ACC112 (cell line): ENCODE data around the gene LCNL1.

Source experiments
- H2AFZ ChIP-seq: fragments of 200-600 bp; sonication (generic); one replicate; pipeline ENCODE4 v1.6.0; 2017; ENCODE audit warnings: antibody characterized with exemption, low read length; ENCODE audit not compliant: unreplicated experiment
- H3K27ac ChIP-seq: fragments of 200-600 bp; sonication (generic); 2 replicates; pipeline ENCODE4 v1.5.1; 2014; ENCODE audit warnings: low read depth, mild to moderate bottlenecking, antibody characterized with exemption, low read length, moderate library complexity
- H3K27me3 ChIP-seq: fragments of 200-600 bp; sonication (generic); 2 replicates; pipeline ENCODE4 v1.6.1; 2014; ENCODE audit warnings: mild to moderate bottlenecking, antibody characterized with exemption, low read length, moderate library complexity, mixed read lengths; ENCODE audit not compliant: insufficient read depth
- H3K36me3 ChIP-seq: fragments of 200-600 bp; sonication (generic); 2 replicates; pipeline ENCODE4 v1.6.1; 2016; ENCODE audit warnings: mild to moderate bottlenecking, antibody characterized with exemption, low read length, moderate library complexity, mixed read lengths; ENCODE audit not compliant: insufficient read depth
- H3K4me1 ChIP-seq: fragments of 200-600 bp; sonication (generic); one replicate; pipeline ENCODE4 v1.6.1; 2016; ENCODE audit warnings: low read length, mixed read lengths; ENCODE audit not compliant: insufficient read depth, unreplicated experiment, control insufficient read depth
- H3K4me3 ChIP-seq: fragments of 200-600 bp; sonication (generic); 2 replicates; pipeline ENCODE4 v1.5.1; 2014; ENCODE audit warnings: mild to moderate bottlenecking, low read depth, low read length
- H3K79me2 ChIP-seq: fragments of 200-600 bp; sonication (generic); one replicate; pipeline ENCODE4 v1.6.0; 2016; ENCODE audit warnings: low read length; ENCODE audit not compliant: control insufficient read depth, unreplicated experiment, insufficient read depth

Gene LCNL1

DNA sequence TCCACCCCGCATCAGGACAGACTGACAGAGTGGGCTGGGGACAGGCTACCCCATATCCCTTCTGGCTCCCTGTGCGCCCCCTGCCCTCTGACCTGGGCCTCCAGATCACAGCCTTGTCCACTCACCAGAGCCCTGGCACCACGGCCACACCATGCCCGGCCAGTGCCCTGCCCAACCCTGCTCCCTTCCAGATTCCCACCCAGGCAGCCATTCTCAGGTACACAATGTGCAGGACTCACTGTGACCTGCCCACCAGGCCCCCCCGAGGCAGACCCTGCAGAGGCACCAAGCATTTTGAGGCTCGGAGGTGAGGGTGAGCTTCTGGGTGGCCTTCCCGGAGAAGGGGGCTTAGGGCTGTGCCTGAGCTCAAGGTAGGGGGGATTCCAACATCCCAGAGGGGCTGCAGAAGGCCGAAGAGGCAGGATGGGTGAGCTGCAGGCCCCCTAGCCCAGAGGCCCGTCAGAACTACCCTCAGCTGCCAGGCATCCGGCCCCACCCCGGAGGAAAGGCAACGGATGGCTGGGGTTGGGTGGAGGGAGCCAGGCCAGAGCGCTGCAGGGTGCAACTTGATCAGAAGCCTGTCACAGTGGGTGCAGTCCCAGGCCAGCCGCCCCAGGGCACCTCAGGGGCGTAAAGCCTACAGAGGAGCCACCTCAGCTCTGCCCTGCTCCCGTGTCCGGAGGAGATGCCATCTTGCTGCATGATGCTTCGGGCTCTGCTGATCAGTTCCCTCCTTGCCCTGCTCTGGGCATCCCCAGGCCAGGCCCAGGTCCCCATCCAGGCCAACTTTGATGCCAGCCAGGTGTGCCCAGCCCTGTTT, at the start of gene LCNL1:
TSS of gene LCNL1 (plus strand) at position 762 of the 820 bp plus-strand sequence. CDS start 594 bp downstream, outside the sequence.
- Histone ChIP-seq H3K4me3 (no peak within 1 kb of the TSS), H3K79me2 (no peaks in the 10 kb centered on the region), H3K36me3 (no peaks in the 10 kb centered on the region), H3K27me3 (peaks cover 27% of the 10 kb centered on the region), H3K4me1 (no peaks in the 10 kb centered on the region), H3K27ac (no peak within 1 kb of the TSS), H2AFZ (no peak within 1 kb of the TSS)

DNA sequence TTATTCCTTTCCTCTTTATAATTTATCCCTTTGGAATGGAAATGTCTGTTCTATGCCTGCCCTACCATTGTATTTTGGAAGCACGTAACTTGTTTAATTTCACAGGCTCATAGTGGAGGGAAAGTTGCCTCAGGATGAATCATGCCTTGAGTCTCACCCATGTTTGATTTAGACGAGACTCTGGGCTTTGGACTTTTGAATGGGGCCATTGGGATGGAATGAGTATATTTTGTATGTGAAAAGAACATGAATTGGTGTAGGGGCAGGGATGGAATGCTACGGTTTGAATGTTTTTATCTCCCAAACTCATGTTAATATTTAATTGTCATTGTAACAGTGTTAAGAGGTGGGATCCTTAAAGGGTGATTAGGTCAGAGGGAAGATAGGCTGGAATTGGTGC, 48.5 kb upstream of the LCNL1 start:
- H3K27ac ChIP-seq = no peak overlapping the region
- H3K36me3 ChIP-seq = peaks cover 13% of the 10 kb centered on the region
- H3K4me1 ChIP-seq = peaks cover 5% of the 10 kb centered on the region
- H3K79me2 ChIP-seq = no peaks in the 10 kb centered on the region
- H3K4me3 ChIP-seq = no peak overlapping the region
- H3K27me3 ChIP-seq = no peaks in the 10 kb centered on the region
- no peak overlapping the region for H2AFZ ChIP-seq

DNA sequence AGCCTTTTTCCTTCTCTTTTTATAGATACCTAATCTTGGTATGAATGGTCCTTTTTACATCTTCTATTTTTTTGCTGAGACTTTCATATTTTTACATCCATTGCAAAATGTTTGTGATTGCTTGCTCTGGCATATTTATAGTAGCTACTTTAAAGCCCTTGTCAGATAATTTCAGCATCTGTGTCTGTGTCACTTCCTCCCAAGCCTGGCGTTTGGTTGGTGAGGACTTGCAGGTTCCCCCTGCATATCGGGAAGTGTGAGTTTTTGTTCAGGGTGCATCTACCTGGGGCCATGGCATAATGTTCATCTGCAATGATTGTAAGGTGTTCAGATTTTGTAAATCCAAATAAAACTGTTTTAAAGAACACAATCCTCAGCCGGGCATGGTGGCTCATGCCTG, 47.1 kb upstream of the LCNL1 start:
- H3K27ac ChIP-seq = no peak overlapping the region
- H3K4me1 ChIP-seq = peaks cover 5% of the 10 kb centered on the region
- H3K27me3 ChIP-seq = no peaks in the 10 kb centered on the region
- H3K79me2 ChIP-seq = peaks cover 6% of the 10 kb centered on the region
- no peak overlapping the region for H3K4me3 ChIP-seq
- H3K36me3 ChIP-seq = peaks cover 25% of the 10 kb centered on the region
- H2AFZ ChIP-seq = no peak overlapping the region

DNA sequence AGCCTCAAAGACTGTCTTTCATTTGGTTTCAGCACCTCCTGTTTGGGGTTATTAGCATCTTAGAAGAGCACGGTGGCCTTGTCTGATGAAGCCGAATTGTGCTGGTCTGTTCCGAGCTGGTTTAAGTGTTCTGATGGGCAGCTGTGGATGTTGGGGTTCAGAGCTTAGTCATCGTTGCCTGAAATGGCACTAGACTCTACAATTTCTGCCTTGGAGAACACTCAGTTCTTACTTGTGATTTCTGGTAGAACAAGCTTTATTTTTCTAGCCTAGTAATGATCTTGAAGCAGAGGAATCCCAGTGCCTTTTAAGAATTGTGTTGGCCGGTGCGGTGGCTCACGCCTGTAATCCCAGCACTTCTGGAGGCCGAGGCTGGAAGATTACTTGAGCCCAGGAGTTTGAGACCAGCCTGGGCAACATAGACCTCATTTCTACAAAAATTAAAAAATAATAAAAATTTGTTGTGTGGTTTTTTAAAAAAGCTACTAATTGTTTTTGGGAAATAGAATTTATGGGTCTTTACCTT, 46.1 kb upstream of the LCNL1 start:
- H3K27ac ChIP-seq = no peak overlapping the region
- no peak overlapping the region for H3K4me3 ChIP-seq
- peaks cover 3% of the 10 kb centered on the region for H3K4me1 ChIP-seq
- peaks cover 29% of the 10 kb centered on the region; the same call in 1 of the 2 replicates for H3K36me3 ChIP-seq
- no peak overlapping the region for H2AFZ ChIP-seq
- no peaks in the 10 kb centered on the region for H3K27me3 ChIP-seq
- H3K79me2 ChIP-seq = peaks cover 12% of the 10 kb centered on the region

DNA sequence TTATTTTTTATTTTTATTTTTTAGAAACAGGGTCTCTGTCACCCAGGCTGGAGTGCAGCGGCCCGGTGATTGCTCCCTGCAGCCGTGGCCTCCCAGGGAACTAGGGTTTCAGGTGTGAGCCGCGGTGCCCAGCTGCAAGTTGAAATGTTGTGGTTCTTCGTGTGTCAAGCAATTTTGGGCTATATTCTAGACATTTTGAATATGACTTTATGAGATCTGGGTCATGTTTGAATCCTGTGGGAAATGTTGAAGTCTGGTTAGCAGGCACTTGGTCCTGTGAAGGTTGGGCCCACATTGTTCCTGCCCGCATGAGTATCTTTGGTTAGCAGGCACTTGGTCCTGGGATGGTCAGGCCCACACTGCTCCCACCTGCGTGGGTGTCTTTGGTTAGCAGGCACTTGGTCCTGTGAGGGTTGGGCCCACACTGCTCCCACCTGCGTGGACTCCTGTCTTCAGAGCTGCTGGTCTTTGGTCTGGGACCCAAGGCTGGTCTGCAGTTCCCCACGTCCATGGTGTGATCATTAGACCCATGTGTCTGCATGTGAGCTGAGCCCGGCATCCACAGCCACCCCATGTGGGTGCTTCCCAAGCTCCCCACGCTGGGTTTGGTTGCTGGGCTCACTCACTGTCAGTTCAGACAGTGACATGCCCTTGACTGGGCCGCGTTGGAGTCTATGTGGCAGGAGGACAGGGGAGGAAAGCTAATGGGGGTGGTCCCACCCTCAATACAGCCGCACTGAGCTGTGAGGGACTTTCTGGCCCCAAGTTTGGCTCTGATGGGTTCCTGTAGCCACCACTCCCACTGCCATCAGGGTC, 45.4 kb upstream of the LCNL1 start:
- no peak overlapping the region for H3K27ac ChIP-seq

DNA sequence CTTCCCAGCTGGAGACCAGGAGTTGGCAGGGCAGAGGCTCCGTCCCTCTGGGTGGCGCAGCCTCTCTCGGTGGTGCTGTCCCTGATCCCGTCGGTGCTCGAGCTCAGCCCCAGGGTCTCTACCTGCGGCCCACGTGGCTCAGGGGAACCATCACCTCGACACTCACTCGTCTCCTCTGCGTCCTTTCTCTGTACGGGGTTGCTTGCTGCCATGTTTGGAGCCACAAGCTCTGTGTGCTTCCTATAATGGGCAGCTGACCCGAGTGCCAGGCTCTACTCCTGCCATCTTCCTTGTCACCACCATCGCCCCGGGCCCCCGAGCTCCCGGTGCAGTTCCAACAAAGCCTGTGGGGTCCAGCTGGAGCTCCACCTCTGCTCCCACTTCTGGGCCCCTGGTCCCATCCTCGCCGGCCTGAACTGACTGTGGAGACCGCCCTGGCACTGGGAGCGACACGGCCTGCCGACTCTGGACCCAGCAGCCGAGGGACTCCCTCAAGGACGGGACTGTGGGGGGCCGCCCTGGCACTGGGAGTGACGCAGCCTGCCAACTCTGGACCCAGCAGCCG, 43.3 kb upstream of the LCNL1 start:
- Histone ChIP-seq H3K4me1 (peaks cover 7% of the 10 kb centered on the region), H3K27me3 (no peaks in the 10 kb centered on the region), H3K27ac (no peak overlapping the region), H2AFZ (no peak overlapping the region), H3K36me3 (peaks cover 37% of the 10 kb centered on the region; the same call in 1 of the 2 replicates), H3K4me3 (no peak overlapping the region), H3K79me2 (peaks cover 33% of the 10 kb centered on the region)

More for the DNA sequence above, 45.4 kb upstream of the LCNL1 start:
- H3K36me3 ChIP-seq = peaks cover 36% of the 10 kb centered on the region; the same call in 1 of the 2 replicates
- no peak overlapping the region for H3K4me3 ChIP-seq
- no peaks in the 10 kb centered on the region for H3K4me1 ChIP-seq
- H3K27me3 ChIP-seq = no peaks in the 10 kb centered on the region
- peaks cover 16% of the 10 kb centered on the region for H3K79me2 ChIP-seq
- H2AFZ ChIP-seq = no peak overlapping the region

DNA sequence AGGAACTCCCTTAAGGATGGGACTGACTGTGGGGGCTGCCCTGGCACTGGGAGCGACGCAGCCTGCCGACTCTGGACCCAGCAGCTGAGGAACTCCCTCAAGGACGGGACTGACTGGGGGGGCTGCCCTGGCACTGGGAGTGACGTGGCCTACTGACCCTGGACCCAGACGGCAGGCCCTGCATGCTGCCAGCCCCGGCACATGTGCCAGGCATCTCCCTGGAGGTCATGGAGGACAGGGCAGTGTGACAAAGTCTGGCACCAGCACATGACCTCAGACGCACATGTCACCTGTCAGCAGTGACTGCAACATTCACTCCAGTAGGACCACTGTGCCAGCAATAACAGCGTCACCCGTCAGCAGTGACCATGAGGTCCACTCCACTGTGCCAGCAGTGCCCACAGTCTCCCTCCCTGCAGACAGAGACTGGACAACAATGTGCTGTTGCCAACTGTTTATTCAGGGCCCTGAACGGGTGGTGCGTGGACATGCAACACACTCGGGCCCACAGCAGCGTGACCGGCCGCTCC, 42.7 kb upstream of the LCNL1 start:
- Histone ChIP-seq H3K4me1 (peaks cover 7% of the 10 kb centered on the region), H3K36me3 (peaks cover 37% of the 10 kb centered on the region; the same call in 1 of the 2 replicates), H3K27me3 (no peaks in the 10 kb centered on the region), H2AFZ (no peak overlapping the region), H3K27ac (no peak overlapping the region), H3K4me3 (no peak overlapping the region), H3K79me2 (peaks cover 33% of the 10 kb centered on the region)

DNA sequence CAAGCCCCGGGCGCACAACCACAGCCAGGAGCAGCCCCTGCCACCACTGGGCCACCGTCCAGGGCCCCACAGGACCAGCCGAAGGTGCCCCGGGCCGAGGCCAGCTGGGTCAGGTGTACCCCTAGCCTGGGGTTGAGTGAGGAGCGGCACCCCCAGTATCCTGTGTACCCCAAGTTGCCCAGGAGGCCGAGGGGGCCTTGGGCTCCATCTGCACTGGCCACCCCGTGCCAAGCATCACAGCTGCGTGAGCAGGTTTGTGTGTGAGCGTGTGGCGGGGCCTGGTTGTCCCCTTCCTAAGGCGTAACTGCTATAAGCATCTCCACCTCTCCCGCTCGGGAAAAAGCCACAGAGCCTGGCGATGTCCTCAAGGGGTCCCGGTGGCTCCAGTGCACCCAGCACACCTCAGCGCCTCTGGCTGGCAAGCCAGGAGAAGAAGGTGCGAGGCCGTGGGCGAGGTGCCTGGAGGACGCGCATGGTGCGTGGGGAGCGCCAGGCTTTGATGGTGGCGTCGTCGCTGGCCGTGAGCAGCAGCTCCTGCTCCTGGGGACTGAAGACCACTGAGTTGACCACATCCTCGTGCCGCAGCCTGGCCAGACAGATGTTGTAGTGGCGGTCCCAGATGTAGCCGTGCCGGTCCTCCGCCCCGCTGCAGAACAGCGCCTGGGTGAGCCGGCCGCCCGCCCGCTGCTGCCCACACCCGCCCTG, 42.1 kb upstream of the LCNL1 start:
- Histone ChIP-seq H3K4me1 (peaks cover 7% of the 10 kb centered on the region), H2AFZ (no peak overlapping the region), H3K27ac (no peak overlapping the region), H3K79me2 (peaks cover 33% of the 10 kb centered on the region), H3K4me3 (no peak overlapping the region), H3K36me3 (peaks cover 37% of the 10 kb centered on the region; the same call in 1 of the 2 replicates), H3K27me3 (no peaks in the 10 kb centered on the region)

DNA sequence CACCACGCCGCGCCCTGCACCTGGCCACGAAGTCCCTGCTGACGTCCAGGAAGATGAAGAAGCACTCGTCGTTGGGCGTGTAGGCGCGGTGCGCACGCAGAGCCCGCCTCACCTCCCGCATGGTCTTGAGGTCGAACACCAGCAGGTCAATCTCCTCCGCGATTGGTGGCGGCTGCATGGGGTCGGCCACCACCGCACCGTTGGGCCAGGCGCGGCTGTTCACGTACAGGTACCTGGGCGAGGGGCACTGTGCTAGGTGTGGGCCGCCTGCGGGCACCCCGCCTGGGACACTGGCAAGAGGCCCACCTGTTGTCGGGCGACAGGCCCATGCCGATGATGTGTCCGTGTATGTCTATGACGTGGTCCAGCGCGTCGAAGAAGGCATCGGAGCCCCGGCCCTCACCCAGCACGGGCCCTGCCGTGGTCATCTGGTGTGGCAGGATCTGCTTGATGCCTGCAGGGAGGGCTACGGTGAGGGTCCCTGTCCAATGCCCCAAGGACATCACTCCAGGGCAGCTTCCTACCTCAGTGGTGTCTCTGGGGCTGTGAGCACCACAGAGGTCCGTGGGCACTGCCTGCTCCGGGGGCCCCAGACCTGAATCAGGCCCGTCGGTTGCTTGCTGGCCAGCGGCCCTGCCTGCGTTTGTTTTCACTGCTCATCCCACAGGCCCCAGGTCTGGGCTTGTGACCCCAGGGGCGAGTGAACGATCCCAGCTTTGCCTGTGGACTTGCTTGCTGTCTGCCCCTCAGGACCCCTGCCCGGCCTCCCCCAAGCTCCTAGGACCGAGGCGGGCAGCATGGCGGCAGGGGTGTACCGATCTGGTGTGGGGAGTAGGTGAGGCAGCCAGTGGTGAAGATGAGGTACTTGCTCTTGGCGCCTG, 41.3 kb upstream of the LCNL1 start:
- H3K27ac ChIP-seq = no peak overlapping the region
- H3K36me3 ChIP-seq = peaks cover 37% of the 10 kb centered on the region; the same call in 1 of the 2 replicates
- no peaks in the 10 kb centered on the region for H3K27me3 ChIP-seq
- no peak overlapping the region for H2AFZ ChIP-seq
- H3K4me1 ChIP-seq = peaks cover 7% of the 10 kb centered on the region
- no peak overlapping the region; the same call in 1 of the 2 replicates for H3K4me3 ChIP-seq
- H3K79me2 ChIP-seq = peaks cover 33% of the 10 kb centered on the region
